NCI-H526 treated with DMSO at 0.1 percent for 48 hours (cell line): ENCODE results near the gene METTL22.

Source experiments
- DNase-seq: peaks from one replicate; lab custom pipeline; 2025; lab: John Stamatoyannopoulos, UW

Gene METTL22

GRCh38 chr16:8621572-8622314 lies at the start of gene METTL22:
Gene METTL22 (plus strand): TSS chr16:8621698. CDS start chr16:8625666, 3,968 bp downstream.
- DNase-seq = peak; percentile 68

GRCh38 chr16:8572063-8572918 lies 49.2 kb upstream of the METTL22 start:
- no peak for DNase-seq

- DNase-seq = no peak
These were observed 48.4 kb upstream of the METTL22 start for GRCh38 chr16:8572919-8573724.

- DNase-seq = no peak
These were observed 46.1 kb upstream of the METTL22 start for GRCh38 chr16:8575399-8575798.

GRCh38 chr16:8576141-8577004 lies 45.1 kb upstream of the METTL22 start:
- DNase-seq = no peak

- no peak for DNase-seq
These were observed 43.7 kb upstream of the METTL22 start for GRCh38 chr16:8577678-8578304.

GRCh38 chr16:8579559-8579958 lies 41.9 kb upstream of the METTL22 start:
- DNase-seq = no peak

GRCh38 chr16:8581831-8582580 lies 39.5 kb upstream of the METTL22 start:
- DNase-seq = no peak

- DNase-seq = no peak
These were observed 38.3 kb upstream of the METTL22 start for GRCh38 chr16:8583199-8583598.

- no peak for DNase-seq
These were observed 37.8 kb upstream of the METTL22 start for GRCh38 chr16:8583732-8584131.

GRCh38 chr16:8585041-8585440 lies 36.5 kb upstream of the METTL22 start:
- no peak for DNase-seq

GRCh38 chr16:8585857-8586256 lies 35.6 kb upstream of the METTL22 start:
- no peak for DNase-seq

- no peak for DNase-seq
These were observed 34.4 kb upstream of the METTL22 start for GRCh38 chr16:8587065-8587464.

- DNase-seq = no peak
These were observed 32.8 kb upstream of the METTL22 start for GRCh38 chr16:8588682-8589056.

GRCh38 chr16:8589057-8589899 lies 32.2 kb upstream of the METTL22 start:
- no peak for DNase-seq

GRCh38 chr16:8589900-8590688 lies 31.4 kb upstream of the METTL22 start, which contains the start of gene TMEM114:
Gene TMEM114 (minus strand): TSS chr16:8590511. CDS start chr16:8589838, 673 bp downstream.
- DNase-seq = no peak

- no peak for DNase-seq
These were observed 30.7 kb upstream of the METTL22 start for GRCh38 chr16:8590811-8591210.

GRCh38 chr16:8591451-8591850 lies 30.0 kb upstream of the METTL22 start:
- DNase-seq = no peak
